ENCODE measurements around the gene NR6A1.

GRCh38 chr9:124769549-124770358 lies 1.4 kb downstream of the NR6A1 start:
- no peak for TF ChIP-seq CTCF (IDR thresholded peaks at IDR 0.05)
- no peak for TF ChIP-seq POLR2AphosphoS5 (IDR thresholded peaks at IDR 0.05)
- no peak for TF ChIP-seq EP300 (IDR thresholded peaks at IDR 0.05)
- TF ChIP-seq POLR2A (IDR thresholded peaks at IDR 0.05; ENCODE audit: low read depth) = no peak

All from esophagus muscularis mucosa (tissue), 4 donors.